GM08714 (cell line): ENCODE measurements around the gene KRTAP10-1.

ENCODE experiments used
- H3K4me3 ChIP-seq: fragments of 200-500 bp; sonication (Bioruptor generic); 2 replicates; pipeline ENCODE4 v1.5.1; 2014; ENCODE audit warnings: mild to moderate bottlenecking, low read length, inconsistent platforms
- ZNF274 ChIP-seq: IDR thresholded peaks from 2 replicates; pipeline ENCODE4 v1.6.1; 2012; ENCODE audit warnings: mild to moderate bottlenecking, low read depth, low read length

Gene KRTAP10-1

DNA sequence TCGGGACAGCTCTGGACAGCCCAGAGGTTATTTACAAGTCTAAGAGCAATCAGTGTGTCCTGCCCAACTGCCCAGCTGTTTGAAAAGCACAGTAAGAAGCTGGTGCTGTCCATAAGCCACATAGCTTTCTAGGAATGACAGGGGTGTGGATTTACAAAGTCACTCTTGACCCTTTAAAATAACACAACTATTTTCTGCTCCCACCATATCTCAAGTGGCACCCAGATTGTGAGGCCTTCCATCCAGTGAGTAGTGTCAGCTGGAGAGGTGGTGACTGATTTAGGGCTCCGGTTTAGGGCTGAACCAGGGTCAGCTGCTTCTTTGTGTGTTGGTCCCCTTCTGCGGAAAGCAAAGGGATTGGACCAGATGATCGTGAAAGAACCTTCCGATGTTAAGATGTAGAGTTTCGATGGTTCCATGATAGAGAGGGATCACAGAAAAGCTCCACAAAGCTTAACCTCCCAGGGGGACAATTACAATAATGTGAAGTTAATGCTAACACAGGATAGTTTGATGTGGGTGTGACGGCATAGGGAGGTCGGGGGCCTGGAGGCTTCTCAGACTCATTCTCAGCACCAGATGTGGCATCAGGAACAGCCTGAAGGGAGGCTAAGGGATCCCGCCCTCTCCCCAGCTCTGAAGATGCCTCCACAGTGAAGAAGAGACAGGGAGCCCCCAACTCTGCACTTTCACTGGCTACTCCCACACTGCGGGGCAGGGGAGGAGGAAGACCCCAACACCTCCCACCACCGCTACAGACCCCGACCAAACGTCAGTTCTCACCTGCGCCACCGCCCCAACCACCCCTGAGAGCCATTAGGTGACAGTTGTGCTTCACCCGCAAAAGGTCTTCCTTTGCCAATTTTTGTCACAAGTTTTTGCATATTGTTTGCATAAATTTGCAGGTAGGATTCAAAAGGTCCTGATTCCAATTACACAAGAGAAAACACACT is 44.1 kb downstream of the KRTAP10-1 start:
- H3K4me3 ChIP-seq = no peak overlapping the region
- no peak for TF ChIP-seq ZNF274

DNA sequence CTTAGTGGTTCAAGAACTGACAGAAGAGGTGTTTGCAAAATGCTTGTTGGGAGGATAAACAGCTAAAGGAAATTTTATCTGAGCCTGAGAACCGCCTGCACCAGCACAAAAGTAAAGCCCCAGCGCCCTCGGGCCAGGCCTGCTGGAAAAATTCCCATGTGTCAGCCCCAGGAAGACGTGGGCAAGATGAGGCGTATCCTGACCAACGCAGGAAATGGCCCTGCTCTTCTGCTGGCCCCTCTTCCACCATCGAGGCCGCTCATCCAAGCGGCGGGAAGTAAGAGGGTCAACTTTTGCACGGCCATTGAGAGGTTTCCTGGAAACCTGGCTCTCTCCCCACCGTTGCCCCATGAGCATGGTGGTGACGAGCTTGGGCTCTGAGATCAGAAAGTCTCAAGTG is 45.0 kb downstream of the KRTAP10-1 start:
- no peak for TF ChIP-seq ZNF274
- H3K4me3 ChIP-seq = no peak overlapping the region

DNA sequence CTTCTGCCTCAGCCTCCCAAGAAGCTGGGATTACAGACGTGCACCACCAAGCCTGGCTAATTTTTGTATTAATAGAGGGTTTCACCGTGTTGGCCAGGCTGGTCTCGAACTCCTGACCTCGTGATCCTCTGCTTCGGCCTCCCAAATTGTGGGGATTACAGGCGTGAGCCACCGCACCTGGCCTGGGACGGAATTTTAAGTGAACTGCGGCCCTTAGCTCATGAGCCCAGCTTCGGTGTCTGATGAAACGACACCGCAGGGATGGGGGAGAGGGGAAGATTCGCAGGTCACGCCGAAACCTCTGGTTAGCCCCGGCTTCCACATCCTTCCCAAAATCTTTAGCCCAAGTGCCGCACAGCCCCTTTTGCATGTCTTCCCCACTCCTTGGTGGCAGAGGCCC is 45.6 kb downstream of the KRTAP10-1 start:
- no peak for TF ChIP-seq ZNF274

DNA sequence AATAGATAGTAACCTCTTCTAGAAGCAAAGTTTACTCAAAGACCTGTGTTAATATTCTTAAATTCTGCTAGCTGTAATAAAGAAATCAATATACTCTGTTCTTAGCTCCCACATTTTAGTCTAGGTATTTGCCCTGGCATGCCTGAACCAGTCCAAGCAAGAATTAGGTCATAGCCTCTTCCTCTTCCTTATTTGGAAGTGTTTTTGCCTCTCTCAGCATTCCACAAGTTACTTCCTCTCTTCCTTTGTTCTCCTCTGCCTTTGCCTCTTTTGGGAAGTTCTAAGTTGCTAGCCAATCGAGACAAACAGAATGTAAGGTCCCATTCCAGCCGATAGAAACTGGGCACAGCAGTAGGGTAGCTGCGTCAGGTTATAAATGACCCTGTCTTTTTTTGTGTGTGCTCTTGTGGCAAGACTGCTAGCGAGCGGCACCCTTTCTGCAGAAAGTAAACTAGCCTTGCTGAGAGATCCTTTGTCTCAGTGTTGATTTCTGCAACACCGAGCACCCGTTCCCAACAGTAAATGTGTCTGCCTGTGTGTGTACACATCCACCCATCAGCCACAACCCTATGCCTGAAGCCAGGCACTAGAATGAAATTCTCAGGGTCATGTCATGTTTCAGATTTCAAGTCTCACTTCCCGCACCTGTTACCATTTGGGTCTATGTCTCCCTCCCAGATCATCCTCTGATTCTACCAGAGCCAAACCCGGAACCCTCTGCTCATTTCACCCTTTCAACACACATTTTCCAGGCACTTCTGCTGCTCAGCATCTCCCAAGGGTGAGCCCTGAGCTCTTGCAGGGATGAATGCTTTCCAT is 47.2 kb downstream of the KRTAP10-1 start:
- H3K4me3 ChIP-seq = no peak overlapping the region
- no peak for TF ChIP-seq ZNF274

More for the DNA sequence above, 45.6 kb downstream of the KRTAP10-1 start:
- H3K4me3 ChIP-seq = no peak overlapping the region

DNA sequence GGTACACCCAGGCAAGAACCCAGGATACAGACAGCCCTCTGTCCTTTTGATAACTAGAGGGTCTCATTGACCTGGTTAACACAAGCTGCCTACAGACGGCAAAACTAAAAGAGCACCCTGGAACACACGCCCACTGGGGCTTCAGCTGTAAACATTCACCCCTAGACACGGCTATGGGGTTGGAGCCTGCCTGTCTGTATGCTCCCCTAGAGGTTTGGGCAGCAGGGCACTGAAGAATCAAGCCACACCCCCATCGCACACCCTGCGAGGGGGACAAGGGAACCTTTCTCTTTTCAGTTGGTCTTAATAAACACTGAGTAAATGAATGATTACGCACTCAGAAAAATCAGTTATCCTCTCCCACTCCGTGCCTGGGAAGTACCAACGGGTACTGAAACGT is 49.2 kb downstream of the KRTAP10-1 start:
- TF ChIP-seq ZNF274 = no peak
- H3K4me3 ChIP-seq = no peak overlapping the region

DNA sequence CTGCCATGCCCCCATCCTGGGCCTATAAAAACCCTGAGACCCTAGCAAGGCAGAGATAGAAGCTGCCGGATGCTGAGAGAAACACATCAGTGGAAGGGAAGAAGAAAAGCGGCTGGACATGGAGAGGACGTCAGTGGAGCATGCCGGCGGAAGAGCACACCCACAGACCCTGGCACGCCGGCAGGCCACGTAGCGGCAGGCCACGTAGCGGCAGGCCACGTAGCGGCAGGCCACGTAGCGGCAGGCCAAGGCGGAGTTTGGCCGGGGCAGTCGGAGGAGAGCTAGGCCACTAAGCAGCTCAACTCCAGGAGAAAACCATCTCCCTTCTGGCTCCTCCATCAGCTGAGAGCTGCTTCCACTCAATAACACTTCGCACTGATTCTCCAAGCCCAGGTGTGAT is 49.6 kb downstream of the KRTAP10-1 start:
- no peak overlapping the region for H3K4me3 ChIP-seq
- no peak for TF ChIP-seq ZNF274

DNA sequence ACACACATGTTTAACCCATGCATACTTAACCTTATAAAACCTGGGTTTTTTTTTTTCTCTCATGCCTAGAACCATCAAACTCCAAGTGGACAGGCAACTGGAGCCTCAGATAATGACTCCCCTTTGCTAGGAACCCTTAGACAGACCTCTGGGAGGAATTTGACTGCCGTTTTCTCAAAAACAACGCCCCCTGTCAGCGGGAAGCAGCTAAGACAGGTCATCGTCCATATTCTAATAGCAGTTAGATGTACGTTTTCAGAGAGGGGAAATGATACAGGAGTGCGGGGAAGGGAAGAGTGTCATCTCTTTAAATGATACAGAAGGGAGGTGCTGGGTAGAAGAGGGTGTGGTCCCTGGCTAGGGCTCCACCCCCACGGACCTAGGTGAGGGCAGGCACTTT is 50.0 kb downstream of the KRTAP10-1 start:
- no peak overlapping the region for H3K4me3 ChIP-seq
- TF ChIP-seq ZNF274 = no peak
